Fibroblast of pulmonary artery (primary cell): ENCODE measurements around the gene KRTCAP3.
A peak's percentile ranks its signal among the peaks of the same experiment; 100 is the strongest.

ENCODE experiments used
- DNase-seq: peaks from one replicate; pipeline ENCODE4 v3.0.0-alpha.2; 2010; ENCODE audit warnings: low read depth
- H3K4me3 ChIP-seq: replicated peaks from 2 replicates; pipeline ENCODE4 v1.5.1; 2011; ENCODE audit warnings: low read depth, mild to moderate bottlenecking, control low read depth, low read length, moderate library complexity
- TF ChIP-seq, protein P1 (sequence below): IDR thresholded peaks from 2 replicates; pipeline ENCODE4 v1.5.1; 2011; ENCODE audit warnings: mild to moderate bottlenecking, control low read depth, low read length, inconsistent platforms; ENCODE audit errors: missing control alignments

KRTCAP3 gene

DNA sequence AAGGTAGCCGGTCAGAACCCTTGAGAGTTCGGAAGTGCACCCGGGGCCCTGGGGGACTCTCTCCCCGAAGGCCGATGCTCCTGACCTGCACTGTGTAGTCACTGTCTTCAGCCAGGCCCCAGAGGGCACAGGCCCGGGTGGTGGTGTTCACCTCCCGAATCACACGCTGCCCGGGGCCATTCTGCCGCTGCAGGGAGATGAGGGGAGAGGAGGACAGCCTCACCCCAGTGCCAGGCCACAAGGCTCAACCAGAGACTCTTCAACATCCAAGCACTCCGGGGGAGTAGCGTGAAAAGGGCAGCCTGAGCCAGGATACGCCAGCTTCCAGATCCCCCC, 51.7 kb downstream of the KRTCAP3 start:
- peak overlapping the region; percentile 69 for H3K4me3 ChIP-seq

More for the DNA sequence above, 51.7 kb downstream of the KRTCAP3 start:
- TF ChIP-seq, protein P1, sequence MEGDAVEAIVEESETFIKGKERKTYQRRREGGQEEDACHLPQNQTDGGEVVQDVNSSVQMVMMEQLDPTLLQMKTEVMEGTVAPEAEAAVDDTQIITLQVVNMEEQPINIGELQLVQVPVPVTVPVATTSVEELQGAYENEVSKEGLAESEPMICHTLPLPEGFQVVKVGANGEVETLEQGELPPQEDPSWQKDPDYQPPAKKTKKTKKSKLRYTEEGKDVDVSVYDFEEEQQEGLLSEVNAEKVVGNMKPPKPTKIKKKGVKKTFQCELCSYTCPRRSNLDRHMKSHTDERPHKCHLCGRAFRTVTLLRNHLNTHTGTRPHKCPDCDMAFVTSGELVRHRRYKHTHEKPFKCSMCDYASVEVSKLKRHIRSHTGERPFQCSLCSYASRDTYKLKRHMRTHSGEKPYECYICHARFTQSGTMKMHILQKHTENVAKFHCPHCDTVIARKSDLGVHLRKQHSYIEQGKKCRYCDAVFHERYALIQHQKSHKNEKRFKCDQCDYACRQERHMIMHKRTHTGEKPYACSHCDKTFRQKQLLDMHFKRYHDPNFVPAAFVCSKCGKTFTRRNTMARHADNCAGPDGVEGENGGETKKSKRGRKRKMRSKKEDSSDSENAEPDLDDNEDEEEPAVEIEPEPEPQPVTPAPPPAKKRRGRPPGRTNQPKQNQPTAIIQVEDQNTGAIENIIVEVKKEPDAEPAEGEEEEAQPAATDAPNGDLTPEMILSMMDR = no peak
- DNase-seq = no peak
